Nucleus accumbens (tissue), 56 donors: ENCODE measurements around the gene PPAN.

ENCODE experiments used
- DNase-seq, 56 donors: peaks; one replicate each; lab custom pipeline; 2025; lab: John Stamatoyannopoulos, UW

PPAN gene, protein sequence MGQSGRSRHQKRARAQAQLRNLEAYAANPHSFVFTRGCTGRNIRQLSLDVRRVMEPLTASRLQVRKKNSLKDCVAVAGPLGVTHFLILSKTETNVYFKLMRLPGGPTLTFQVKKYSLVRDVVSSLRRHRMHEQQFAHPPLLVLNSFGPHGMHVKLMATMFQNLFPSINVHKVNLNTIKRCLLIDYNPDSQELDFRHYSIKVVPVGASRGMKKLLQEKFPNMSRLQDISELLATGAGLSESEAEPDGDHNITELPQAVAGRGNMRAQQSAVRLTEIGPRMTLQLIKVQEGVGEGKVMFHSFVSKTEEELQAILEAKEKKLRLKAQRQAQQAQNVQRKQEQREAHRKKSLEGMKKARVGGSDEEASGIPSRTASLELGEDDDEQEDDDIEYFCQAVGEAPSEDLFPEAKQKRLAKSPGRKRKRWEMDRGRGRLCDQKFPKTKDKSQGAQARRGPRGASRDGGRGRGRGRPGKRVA

DNA sequence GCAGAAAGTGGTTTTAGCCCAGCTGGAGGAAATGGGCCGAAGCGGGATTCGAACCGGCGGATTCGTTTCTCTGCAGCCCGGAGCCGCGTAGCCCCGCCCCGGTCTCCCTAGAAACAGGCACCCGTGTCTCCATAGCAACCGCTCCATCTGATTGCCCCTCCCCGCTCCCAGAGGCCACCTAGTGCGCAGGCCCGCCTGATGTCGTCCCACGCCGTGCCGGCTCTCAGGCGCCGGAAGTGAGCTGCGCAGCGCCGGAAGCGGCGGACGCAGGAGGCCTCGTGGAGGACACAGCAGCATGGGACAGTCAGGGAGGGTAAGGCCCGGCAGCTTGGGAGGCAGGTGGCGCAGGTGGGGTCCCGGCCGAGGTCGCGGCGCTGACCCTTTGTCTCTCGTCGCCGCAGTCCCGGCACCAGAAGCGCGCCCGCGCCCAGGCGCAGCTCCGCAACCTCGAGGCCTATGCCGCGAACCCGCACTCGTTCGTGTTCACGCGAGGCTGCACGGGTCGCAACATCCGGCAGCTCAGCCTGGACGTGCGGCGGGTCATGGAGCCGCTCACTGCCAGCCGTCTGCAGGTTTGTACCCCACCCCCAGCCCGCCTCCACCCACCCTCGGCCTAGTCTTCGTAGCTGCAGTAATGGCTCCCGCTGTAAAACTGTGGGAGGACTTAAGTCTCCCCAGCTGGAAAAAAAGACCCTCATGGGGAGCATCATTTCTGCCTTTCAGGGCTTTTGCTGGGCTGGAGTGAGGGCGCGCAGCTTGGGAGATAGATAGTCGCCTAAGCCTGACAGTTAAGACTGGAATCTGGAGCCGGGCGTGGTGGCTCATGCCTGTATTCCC is at the start of gene PPAN:
Gene PPAN, plus strand, starts transcription at position 263 of the 837 bp plus-strand sequence. Its CDS starts 33 bp downstream, at position 296.
- peak; percentile 73 to 98 (median 95) for DNase-seq

DNA sequence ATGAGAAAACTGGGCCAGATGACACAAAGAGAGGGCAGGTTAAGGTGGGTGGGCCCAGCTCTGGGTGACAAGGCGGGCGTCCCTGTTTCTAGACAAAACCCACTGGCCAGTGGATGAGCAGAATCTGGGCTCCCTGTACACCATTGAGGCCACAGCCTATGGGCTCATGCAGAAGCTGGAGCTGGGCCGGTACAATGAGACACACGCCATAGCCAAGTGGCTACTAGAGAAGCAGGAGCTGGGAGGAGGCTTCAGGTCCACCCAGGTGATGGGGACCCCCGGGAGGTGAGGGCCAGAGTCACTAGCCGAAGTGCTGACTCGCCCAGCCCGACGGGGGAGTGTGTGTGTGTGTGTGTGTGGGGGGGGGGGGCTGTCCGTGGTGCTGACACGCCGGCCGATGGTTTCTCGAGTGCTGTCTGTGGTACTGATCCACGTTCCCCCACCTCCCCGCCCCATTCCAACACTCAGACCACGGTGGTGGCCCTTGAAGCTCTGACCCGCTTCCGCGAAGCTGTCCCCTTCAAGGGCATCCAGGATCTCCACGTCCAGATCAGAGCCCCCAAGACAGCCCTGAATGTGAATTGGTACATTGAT is 44.3 kb upstream of the PPAN start:
- no peak for DNase-seq

DNA sequence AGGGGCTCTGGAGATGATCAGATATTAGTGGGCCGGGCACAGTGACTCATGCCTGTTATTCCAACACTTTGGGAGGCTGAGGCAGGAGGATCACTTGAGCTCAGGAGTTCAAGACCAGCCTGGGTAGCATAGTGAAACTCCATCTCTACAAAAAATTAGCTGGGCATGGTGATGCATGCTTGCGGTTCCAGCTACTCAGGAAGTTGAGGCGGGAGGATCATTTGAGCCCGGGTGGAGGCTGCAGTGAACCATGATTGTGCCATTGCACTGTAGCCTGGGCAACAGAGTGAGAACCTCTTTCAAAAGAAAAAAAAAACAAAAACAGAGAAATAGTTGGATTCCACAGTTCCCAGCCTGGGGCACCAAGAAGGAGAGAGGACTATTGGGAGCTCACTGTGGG is 38.0 kb upstream of the PPAN start:
- DNase-seq, result no peak

DNA sequence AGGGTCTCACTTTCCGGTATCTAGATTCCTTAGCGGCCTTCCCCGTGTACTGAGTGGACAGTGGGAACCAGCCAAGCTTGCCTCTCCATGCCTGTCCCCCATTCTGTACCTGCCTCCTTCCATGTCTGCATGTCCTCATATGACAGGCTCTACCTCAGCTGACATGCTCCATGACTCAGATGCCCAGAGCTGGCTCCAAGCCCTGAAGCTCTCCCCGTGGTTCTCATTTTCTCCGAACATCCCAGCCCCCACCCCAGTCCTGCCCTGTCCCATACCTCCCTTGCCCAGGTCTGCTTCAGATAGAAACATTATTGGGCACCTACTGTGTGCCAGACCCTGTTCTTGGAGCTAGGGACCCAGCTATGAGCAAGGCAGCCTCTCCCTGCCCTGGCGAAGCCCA is 37.1 kb upstream of the PPAN start:
- DNase-seq, result no peak

DNA sequence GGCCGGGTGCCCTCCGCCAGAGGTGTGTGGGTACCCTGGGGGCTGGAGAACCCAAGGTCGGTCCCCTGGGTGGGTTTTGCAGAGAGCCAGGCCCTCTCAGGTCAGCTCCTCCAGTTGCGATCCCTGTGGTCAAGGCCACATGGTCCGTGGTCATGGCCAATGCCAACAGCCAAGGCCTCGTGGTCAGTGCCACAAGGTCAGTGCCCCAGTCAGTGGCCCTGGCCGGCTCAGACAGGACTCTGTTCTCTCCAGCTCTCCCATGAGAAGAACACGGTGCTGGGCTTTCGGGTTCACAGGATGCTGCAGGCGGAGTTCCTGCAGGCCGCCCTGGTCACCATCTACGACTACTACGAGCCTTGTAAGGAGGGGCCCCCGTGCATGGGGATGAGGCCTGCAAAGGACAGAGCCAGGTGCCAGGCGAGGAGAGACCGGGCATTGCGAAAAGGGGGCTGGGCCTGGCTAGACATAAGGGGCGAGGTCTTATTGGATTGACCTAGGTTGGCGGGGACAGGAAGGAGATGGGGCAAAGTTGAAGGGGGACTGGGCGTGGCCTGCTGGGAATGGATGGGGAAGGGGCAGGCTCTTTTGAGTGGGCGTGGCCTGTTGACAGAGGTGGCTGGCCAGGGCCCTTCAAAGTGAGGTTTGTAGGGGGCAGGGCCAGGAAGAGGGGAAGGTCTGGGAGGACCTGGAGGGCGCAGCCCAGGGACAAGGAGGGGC is 35.3 kb upstream of the PPAN start:
- DNase-seq, result no peak

DNA sequence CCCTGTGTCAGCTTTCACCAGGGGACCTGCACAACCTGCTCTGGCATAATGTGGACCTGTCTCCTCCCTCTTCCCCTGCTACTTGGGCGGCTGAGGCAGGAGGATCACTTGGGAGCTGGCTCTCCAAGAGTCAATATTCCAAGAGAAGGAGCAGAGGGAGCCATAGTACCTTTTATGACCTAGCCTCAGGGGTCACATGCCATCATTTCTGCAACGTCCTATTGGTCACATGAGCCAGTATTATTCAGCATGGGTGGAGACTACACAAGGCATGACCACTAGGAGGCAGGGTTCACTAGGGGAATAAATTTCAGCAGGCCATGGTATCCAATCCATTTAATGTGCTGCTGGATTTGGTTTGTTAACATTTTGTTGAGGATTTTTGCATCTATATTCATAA is 32.0 kb upstream of the PPAN start:
- DNase-seq, result no peak

DNA sequence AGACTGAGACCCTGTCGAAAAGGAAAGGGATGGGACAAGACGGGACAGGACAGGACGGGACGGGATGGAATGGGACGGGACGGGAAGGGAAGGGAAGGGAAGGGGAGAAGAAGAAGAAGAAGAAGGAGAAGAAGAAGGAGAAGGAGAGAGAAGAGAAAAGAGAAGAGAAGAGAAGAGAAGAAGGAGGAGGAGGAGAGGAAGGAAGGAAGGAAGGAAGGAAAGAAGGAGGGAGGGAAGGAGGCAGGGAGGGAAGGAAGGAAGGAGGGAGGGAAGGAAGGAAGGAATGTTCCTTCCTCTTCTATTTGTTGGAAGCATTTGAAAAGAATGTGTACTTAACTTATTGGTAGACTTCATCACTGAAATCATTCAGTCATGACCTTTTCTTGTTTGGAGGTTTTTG is 29.6 kb upstream of the PPAN start:
- no peak for DNase-seq

DNA sequence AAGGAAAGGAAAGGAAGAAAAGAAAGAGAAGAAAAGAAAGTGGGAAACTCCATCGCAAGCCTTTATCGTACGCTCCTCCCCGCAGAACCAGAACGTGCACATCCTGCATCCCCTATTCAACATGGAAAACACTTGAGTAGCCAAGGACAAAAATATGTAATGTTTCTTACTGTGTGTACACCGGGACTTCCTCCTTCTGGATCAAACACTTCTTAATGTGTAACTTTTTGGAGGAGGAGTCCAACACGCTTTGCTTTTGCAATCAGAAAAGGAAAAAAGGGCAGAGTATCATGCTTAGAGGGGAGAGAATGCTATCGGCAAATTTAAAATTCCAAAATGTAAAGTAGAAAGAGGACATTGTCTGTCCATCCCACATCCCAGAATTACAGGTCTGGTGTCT is 27.8 kb upstream of the PPAN start:
- DNase-seq, result no peak

DNA sequence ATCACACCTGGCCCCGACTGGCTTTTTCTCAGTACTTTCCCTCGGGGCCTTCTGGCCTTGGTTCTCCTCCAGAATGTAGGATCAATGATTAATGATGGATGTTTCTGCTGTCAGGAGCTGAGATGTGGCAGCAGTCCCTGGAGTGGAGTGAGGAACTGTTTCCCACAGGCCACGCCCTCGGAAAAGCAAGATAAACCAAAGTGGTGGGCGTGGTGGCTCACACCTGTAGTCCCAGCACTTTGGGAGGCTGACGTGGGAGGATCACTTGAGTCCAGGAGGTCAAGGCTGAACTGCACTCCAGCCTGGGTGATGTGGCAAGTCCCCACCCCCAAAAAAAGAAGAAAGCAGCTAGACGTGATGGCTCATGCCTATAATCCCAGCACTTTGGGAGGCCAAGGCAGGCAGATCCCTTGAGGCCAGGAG is 27.1 kb upstream of the PPAN start:
- no peak for DNase-seq

DNA sequence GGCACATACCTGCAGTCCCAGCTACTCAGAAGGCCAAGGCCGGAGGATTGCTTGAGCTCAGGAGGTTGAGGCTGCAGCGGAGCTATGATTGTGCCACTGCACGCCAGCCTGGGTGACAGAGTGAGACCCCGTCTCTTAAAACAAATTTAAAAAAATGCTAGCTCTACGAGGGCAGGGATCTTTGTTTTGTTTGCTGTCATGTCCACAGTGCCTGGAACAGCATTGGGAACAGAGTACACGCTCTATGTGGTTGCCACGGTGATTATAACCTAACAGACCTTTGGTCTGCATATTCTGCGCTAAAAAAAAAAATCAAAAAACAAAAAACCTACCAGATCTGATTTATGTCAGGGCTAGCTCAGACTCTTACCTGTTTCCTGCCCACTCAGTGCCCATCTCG is 22.3 kb upstream of the PPAN start:
- DNase-seq, result no peak

DNA sequence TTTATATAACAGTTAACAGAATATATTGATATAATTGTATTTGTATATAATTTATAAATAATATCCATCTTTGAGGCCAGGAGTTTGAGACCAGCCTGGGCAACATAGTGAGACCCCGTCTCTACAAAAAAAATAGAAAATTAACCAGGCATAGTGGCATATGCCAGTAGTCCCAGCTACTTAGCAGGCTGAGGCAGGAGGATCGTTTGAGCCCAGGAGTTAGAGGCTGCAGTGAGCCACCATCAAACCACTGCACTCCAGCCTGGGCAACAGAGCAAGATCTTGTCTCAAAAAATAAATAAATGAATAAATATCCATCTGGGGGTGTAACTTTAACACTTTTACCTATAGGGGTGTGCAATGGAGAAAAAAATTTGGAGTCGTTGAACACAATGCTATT is 21.4 kb upstream of the PPAN start:
- no peak for DNase-seq

DNA sequence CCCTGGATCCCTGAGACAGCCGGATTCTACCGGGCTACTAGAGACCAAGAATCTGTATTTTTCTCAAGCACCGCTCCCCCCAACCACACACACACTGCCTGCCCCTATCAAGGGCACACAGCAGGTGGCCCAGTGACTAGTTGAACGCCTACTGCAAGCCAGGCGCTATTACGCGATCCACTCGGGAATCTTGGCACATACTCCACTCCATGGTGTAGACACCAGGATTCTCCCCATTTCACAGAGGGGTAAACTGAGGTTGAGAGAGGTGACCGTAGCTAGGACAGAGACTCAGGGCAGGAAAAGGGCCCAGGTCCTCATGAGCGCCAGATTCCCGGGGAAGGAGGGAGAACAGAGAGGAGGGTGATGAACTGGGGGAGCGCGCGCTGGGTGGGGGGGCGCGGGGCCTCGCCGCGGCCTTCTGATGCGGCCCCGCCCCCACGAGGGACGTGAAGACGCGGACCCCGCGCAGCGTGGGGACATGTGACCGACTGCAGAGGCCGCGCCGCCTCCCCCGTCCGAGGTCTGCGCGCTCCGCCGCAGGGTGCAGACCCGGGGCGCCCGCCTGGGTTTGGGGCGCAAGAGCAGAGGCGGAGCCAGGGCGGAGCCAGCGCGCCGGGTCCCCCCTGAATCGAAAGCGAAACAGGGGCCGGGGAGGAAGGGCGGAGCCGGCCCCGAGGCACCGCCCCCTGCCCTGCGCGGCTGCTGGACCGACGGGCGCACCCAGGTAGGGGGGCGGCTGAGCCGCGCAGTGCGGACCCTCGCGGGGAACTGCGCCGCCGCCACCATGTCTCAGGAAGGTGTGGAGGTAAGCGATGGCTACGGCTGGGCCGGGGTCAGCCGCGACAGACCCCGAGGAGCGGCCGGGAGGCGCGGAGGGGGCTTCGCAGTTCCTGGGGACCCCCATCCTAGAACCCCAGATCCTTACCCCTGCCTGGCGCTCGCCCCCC is 20.2 kb upstream of the PPAN start, which contains the start of gene SHFL:
Gene SHFL, plus strand, starts transcription at position 677 of the 950 bp plus-strand sequence. Its CDS starts 111 bp downstream, at position 788.
- peak in 45 of 56 donors; percentile 10 to 80 (median 43) for DNase-seq

DNA sequence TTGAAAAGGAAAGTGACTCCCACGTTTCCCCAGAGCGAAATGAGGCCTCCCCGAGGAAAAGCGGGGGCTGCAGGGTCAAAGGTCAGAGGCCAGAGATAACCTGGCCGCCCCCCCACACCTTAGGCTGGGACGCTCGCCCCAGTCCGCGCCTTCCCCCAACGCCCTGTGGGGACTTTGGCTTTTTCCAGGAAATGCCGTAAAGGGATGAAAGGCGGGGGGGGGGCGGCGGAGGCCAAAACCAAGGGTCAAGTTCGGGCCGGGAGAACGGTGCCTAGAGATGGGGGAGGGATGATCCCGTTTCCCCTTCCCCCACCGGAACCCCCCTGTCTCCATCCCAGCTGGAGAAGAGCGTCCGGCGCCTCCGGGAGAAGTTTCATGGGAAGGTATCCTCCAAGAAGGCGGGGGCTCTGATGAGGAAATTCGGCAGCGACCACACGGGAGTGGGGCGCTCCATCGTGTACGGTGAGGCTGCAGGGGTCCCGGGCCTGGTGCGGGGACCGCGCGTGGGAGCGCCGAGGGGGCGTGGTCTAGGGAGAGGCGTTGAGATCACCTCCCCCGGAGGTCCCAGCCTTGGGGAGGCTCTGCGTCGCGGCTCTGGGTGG is 19.5 kb upstream of the PPAN start:
- peak in 1 of 56 donors; percentile 53 for DNase-seq

DNA sequence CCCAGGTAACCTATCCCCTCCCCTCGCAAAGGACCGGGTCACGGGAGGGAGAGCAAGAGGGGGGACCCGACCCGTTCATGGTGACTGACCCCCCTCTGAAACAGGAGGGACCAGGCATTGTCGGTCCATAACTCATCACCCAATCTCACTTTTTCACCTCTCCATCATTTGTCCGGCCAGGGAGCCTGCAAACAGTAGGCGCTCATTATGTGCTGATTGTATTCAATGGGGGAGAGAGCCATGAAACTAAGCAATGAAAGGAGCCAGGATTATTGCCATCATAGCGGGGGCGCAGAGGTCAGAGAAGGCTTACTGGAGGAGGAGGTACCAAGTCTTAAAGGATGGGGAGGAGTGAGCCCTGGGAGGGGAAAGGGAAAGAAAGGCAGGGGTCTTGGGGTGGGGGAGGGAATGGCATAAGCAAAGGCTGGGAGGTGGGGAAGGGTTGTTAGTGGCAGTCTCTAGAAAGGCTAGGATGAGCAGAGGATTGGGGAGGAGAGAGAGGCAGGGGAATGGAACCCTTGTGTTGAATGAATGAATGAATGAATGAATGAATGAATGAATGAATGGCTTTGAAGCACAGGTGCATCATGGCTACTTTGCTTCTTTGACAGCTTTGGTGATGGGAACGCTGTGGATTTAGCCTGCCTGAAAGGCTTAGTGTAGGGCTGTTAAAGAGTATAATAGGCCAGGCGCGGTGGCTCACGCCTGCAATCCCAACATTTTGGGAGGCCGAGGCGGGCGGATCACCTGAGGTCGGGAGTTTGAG is 18.7 kb upstream of the PPAN start:
- no peak for DNase-seq

DNA sequence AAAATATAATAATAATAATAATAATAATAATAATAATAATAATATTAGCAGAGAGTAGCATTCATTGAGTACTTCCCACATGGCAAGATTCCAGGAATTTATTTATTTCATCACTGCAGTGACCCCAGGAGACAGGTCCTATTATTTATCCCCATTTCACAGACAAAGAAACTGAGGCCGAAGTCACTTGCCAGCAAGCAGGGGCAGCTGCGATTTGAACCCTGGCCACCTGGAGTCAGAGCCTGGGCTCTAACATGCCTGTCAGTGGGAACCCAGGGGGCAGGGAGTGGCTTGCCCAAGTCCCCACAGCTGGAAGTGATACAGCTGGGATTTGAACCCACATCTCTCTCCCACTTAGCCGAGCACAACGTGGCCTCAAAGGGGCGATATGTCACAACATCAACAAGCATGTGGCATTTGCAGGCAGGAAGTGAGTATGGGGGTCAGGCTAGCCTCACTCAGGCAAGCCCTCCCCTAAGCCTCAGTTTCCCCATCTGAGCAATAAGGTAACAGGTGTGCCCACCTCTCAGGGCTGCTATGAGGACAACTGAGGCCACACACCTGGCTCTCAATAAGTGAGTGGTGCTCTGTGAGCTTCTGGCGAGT is 17.1 kb upstream of the PPAN start:
- DNase-seq, result no peak

DNA sequence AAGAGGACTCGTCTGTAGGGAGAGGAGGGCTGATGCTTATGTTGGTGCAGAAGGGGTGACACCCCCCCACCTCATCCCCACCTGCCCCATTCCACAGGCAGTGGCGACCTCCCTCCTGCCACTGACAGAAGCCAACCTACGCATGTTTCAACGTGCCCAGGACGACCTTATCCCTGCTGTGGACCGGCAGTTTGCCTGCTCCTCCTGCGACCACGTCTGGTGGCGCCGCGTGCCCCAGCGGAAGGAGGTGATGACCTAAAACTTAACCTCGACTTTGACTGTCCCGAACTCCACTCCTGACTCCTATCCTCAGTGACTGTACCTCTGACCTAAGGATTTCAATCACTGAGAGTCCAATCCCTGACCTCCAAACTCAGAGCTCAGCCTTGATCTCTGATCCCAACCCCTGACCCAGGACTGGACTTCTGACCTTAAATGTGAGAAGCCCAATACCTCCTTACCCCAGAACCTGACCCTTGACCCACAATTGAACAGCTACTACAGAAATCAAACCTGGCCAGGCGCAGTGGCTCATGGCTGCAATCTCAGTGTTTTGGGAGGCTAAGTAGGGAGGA is 16.3 kb upstream of the PPAN start:
- no peak for DNase-seq

DNA sequence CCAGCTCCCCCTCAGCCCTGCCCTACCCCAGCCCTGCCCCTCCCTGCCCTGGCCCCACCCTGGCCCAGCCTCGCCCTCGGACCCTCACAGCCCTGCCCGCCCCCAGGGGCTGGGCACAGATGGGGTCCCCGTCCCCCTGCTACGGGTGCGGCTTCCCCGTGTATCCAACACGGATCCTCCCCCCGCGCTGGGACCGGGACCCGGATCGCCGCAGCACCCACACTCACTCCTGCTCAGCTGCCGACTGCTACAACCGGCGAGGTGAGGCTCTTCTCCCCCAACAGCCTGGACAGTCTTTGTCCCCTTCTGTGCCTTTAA is 14.8 kb upstream of the PPAN start:
- no peak for DNase-seq
